Esophagus squamous epithelium (tissue), 4 donors: ENCODE results near the gene STEAP3.

Experiments used
- POLR2A ChIP-seq, 4 donors: fragments of 450-650 bp; IDR thresholded peaks; one replicate each; pipeline ENCODE4 v1.6.1; 2017; ENCODE audit warnings: antibody characterized with exemption in 4 of 4, mild to moderate bottlenecking in 4 of 4, moderate library complexity in 3 of 4
- TF ChIP-seq, protein P1 (sequence below), 6 experiments: fragments of 450-650 bp in 4 of 6; fragments of 200-600 bp in 2 of 6; sonication (generic) in 2 of 6; IDR thresholded peaks; one replicate each; pipeline ENCODE4 v1.5.1; 2016 to 2019; ENCODE audit warnings: antibody characterized with exemption in 6 of 6, mild to moderate bottlenecking in 4 of 6, moderate library complexity in 4 of 6

- no peak for TF ChIP-seq POLR2A (IDR thresholded peaks at IDR 0.05)
- TF ChIP-seq, protein P1, sequence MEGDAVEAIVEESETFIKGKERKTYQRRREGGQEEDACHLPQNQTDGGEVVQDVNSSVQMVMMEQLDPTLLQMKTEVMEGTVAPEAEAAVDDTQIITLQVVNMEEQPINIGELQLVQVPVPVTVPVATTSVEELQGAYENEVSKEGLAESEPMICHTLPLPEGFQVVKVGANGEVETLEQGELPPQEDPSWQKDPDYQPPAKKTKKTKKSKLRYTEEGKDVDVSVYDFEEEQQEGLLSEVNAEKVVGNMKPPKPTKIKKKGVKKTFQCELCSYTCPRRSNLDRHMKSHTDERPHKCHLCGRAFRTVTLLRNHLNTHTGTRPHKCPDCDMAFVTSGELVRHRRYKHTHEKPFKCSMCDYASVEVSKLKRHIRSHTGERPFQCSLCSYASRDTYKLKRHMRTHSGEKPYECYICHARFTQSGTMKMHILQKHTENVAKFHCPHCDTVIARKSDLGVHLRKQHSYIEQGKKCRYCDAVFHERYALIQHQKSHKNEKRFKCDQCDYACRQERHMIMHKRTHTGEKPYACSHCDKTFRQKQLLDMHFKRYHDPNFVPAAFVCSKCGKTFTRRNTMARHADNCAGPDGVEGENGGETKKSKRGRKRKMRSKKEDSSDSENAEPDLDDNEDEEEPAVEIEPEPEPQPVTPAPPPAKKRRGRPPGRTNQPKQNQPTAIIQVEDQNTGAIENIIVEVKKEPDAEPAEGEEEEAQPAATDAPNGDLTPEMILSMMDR (IDR thresholded peaks at IDR 0.05): no peak
Measured at GRCh38 chr2:119207447-119207846, 16.2 kb upstream of the STEAP3 start.
